ENCODE measurements around the gene LIG1.

DNA sequence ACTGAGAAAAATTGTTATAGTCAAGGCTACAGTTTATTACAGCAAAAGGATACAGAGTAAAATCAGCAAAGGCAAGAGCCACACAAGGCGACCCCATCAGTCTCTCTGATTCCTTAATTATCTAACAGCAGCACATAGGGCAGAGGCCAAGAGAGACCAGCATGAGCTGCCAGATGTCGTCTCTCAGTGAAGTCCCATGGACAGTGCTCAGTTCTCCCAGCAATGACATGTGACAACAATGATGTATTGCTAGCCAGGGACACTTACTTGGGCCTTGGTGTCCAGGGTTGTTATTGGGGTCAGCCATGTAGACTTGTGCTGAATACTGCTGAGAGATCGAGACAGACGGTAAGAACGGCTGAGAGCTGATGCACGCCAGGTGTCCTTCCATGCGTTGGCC, 22.6 kb upstream of the LIG1 start:
- TF ChIP-seq, protein P1, sequence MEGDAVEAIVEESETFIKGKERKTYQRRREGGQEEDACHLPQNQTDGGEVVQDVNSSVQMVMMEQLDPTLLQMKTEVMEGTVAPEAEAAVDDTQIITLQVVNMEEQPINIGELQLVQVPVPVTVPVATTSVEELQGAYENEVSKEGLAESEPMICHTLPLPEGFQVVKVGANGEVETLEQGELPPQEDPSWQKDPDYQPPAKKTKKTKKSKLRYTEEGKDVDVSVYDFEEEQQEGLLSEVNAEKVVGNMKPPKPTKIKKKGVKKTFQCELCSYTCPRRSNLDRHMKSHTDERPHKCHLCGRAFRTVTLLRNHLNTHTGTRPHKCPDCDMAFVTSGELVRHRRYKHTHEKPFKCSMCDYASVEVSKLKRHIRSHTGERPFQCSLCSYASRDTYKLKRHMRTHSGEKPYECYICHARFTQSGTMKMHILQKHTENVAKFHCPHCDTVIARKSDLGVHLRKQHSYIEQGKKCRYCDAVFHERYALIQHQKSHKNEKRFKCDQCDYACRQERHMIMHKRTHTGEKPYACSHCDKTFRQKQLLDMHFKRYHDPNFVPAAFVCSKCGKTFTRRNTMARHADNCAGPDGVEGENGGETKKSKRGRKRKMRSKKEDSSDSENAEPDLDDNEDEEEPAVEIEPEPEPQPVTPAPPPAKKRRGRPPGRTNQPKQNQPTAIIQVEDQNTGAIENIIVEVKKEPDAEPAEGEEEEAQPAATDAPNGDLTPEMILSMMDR (IDR thresholded peaks at IDR 0.05; ENCODE audit: poor library complexity) = no peak
- TF ChIP-seq EZH2phosphoT487 (IDR thresholded peaks at IDR 0.05; ENCODE audit: low read depth, severe bottlenecking, unreplicated experiment) = no peak

Data from hepatocyte (in vitro differentiated cells).